Epithelial cell of umbilical artery (primary cell): Measurements from ENCODE around the gene TSPAN14. TPM values are rescaled to one million over a fixed set of nuclear protein-coding genes. Genes with fewer than 3 reads are reported as not detected.

ENCODE experiments used
- total RNA-seq: library from RNA; depleted of rRNA; stranded (reverse); fragments of >200 nt; gene quantifications from 2 replicates; pipeline ENCODE4 v1.2.3, GENCODE V29; 2014

Gene TSPAN14
- 38.0 and 79.6 TPM in 2 replicates for total RNA-seq

GRCh38 chr10:80453842-80454512 is at the start of gene TSPAN14:
TSPAN14 (plus strand) TSS chr10:80454310; CDS start chr10:80489234, 34,924 bp downstream.

GRCh38 chr10:80408242-80409101 is 45.6 kb upstream of the TSPAN14 start, which contains the start of gene PRXL2A:
PRXL2A (plus strand) TSS chr10:80408551; CDS start chr10:80420468, 11,917 bp downstream.

GRCh38 chr10:80537736-80538480 is 83.8 kb downstream of the TSPAN14 start, which contains the start of gene SH2D4B:
SH2D4B (plus strand) TSS chr10:80537902; CDS start chr10:80538332, 430 bp downstream.

Other genes starting within 250 kb of the TSPAN14 start
- gene ANXA11, start 248.8 kb upstream of the TSPAN14 start, total RNA-seq, result 22.7 and 30.7 TPM in 2 replicates
- not detected in 2 replicates for gene MAT1A, start 164.7 kb upstream of the TSPAN14 start, total RNA-seq
- gene DYDC1, start 97.6 kb upstream of the TSPAN14 start, total RNA-seq, result not detected in 2 replicates
- gene DYDC2, start 97.5 kb upstream of the TSPAN14 start, total RNA-seq, result not detected in 2 replicates
- 184 and 233 TPM in 2 replicates for gene PRXL2A, start 45.8 kb upstream of the TSPAN14 start, total RNA-seq
- gene SH2D4B, start 83.6 kb downstream of the TSPAN14 start, total RNA-seq, result under 0.01 and 0.30 TPM in 2 replicates